K562 (cell line): ENCODE results near the gene TBX10. TPM values are rescaled to one million over a fixed set of nuclear protein-coding genes. Genes with fewer than 3 reads are reported as not detected.
A peak's percentile ranks its signal among the peaks of the same experiment; 100 is the strongest.

ENCODE experiments used
- BMI1 ChIP-seq: fragments of 150-350 bp; IDR thresholded peaks from 2 replicates; pipeline ENCODE4 v1.6.1; 2014; ENCODE audit warnings: low read length
- KLF10 ChIP-seq: fragments of 250-450 bp; sonication (Bioruptor Pico); IDR thresholded peaks from 2 replicates; pipeline ENCODE4 v1.6.1; 2021; ENCODE audit warnings: matching md5 sums
- MXI1 ChIP-seq: IDR thresholded peaks from 2 replicates; pipeline ENCODE4 v1.6.1; 2011; ENCODE audit warnings: low read depth, mild to moderate bottlenecking, improper control_type of control experiment, low read length
- PHB2 ChIP-seq: fragments of 450-650 bp; IDR thresholded peaks from 2 replicates; pipeline ENCODE4 v1.6.1; 2017; ENCODE audit warnings: low read depth
- PHF8 ChIP-seq: fragments of 200-600 bp; sonication (generic); IDR thresholded peaks from 2 replicates; pipeline ENCODE4 v1.6.1; 2012; ENCODE audit warnings: mixed run types, mild to moderate bottlenecking, inconsistent platforms, low read length, moderate library complexity, borderline replicate concordance
- RERE ChIP-seq: sonication (generic); formaldehyde crosslinking; IDR thresholded peaks from 2 replicates; pipeline ENCODE4 v1.8.0; 2023; ENCODE audit warnings: missing genetic modification reagents, mild to moderate bottlenecking, borderline replicate concordance
- SETDB1 ChIP-seq: IDR thresholded peaks from one replicate; pipeline ENCODE4 v1.6.1; 2012; ENCODE audit warnings: low read length, control low read depth, inconsistent platforms
- SFPQ ChIP-seq: fragments of 200-400 bp; formaldehyde crosslinking; IDR thresholded peaks from 2 replicates; pipeline ENCODE4 v1.6.1; 2017; ENCODE audit warnings: mild to moderate bottlenecking, low read depth, low read length, moderate library complexity
- SNIP1 ChIP-seq: fragments of 450-650 bp; IDR thresholded peaks from 2 replicates; pipeline ENCODE4 v1.7.1; 2017; ENCODE audit warnings: low read depth, mild to moderate bottlenecking
- TBL1XR1 ChIP-seq, 2 experiments: IDR thresholded peaks; 2 replicates each; pipeline ENCODE4 v1.6.1; 2012; ENCODE audit warnings: improper control_type of control experiment in 2 of 2, low read length in 2 of 2, mild to moderate bottlenecking in 1 of 2
- TOE1 ChIP-seq, 2 experiments: fragments of 450-650 bp in 1 of 2; sonication (generic) in 1 of 2; formaldehyde crosslinking in 1 of 2; IDR thresholded peaks; 2 replicates each; pipeline versions ENCODE4 v1.7.1 to v1.8.0; 2016 to 2022; ENCODE audit warnings: borderline replicate concordance in 2 of 2, mild to moderate bottlenecking in 2 of 2, antibody characterized with exemption in 1 of 2, inconsistent platforms in 1 of 2, low read depth in 1 of 2, missing genetic modification reagents in 1 of 2, moderate library complexity in 1 of 2
- TRIM28 ChIP-seq: fragments of 450-650 bp; IDR thresholded peaks from 2 replicates; pipeline ENCODE4 v1.6.1; 2017
- ZBTB17 ChIP-seq: fragments of 450-650 bp; formaldehyde crosslinking; IDR thresholded peaks from 2 replicates; pipeline ENCODE4 v1.4.0; 2020; ENCODE audit warnings: mild to moderate bottlenecking
- ZNF121 ChIP-seq: sonication (generic); formaldehyde crosslinking; conservative IDR thresholded peaks from 2 replicates; pipeline ENCODE4 v1.8.0; 2022; ENCODE audit warnings: missing genetic modification reagents
- ZNF347 ChIP-seq: fragments of 450-650 bp; formaldehyde crosslinking; IDR thresholded peaks from 2 replicates; pipeline ENCODE4 v1.4.0; 2020; ENCODE audit warnings: low read depth, mild to moderate bottlenecking, moderate library complexity
- polyA plus RNA-seq, 8 experiments: library from polyadenylated mRNA; depleted of rRNA in 4 of 8; stranded (reverse) in 5 of 8; unstranded in 3 of 8; fragments of >200 nt; fragmentation: Nextera tagmentation in 2 of 8; fragmentation: Illumina TruSeq in 1 of 8; extraction: Ambion mirVana in 2 of 8; extraction: Trizol in 1 of 8; gene quantifications; 2 replicates each; pipeline versions ENCODE4 v1.2.1 to v1.2.3, GENCODE V29; 2011 to 2014; ENCODE audit warnings: inconsistent platforms in 1 of 8, missing spikeins in 1 of 8
- total RNA-seq, 7 experiments: library from RNA; depleted of rRNA in 6 of 7; stranded (reverse); fragments of >200 nt in 6 of 7; fragmentation: Illumina TruSeq in 2 of 7; extraction: Trizol in 2 of 7; gene quantifications; 2 replicates each; pipeline versions ENCODE4 v1.2.1 to v1.2.3, GENCODE V29; 2011 to 2021; ENCODE audit warnings: low replicate concordance in 1 of 7
- TF ChIP-seq, protein P1 (sequence below): IDR thresholded peaks from 2 replicates; pipeline ENCODE4 v1.6.1; 2016; ENCODE audit warnings: missing genetic modification characterization, missing compliant biosample characterization

Gene TBX10
- total and polyA plus RNA-seq, 9 of the 15 experiments (the other 6 are each of a cell fraction or from before 2014, with no cell fraction given): not detected

DNA sequence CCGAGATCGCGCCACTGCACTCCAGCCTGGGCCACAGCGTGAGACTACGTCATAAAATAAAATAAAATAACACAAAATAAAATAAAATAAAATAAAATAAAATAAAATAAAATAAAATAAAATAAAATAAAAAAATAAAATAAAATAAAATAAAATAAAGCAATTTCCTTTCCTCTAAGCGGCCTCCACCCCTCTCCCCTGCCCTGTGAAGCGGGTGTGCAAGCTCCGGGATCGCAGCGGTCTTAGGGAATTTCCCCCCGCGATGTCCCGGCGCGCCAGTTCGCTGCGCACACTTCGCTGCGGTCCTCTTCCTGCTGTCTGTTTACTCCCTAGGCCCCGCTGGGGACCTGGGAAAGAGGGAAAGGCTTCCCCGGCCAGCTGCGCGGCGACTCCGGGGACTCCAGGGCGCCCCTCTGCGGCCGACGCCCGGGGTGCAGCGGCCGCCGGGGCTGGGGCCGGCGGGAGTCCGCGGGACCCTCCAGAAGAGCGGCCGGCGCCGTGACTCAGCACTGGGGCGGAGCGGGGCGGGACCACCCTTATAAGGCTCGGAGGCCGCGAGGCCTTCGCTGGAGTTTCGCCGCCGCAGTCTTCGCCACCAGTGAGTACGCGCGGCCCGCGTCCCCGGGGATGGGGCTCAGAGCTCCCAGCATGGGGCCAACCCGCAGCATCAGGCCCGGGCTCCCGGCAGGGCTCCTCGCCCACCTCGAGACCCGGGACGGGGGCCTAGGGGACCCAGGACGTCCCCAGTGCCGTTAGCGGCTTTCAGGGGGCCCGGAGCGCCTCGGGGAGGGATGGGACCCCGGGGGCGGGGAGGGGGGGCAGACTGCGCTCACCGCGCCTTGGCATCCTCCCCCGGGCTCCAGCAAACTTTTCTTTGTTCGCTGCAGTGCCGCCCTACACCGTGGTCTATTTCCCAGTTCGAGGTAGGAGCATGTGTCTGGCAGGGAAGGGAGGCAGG is 56.0 kb downstream of the TBX10 start, which contains the start of gene GSTP1 (continued):
- TF ChIP-seq TOE1 (IDR thresholded peaks at IDR 0.05; ENCODE audit: borderline replicate concordance): no peak
- no peak for TF ChIP-seq TOE1 (CRISPR knock-in tag; IDR thresholded peaks at IDR 0.05; ENCODE audit: borderline replicate concordance, low read depth)
- TF ChIP-seq TBL1XR1 (IDR thresholded peaks at IDR 0.05; ENCODE audit: low read length in 2 of 2): peak; percentile 23 to 26; a peak in 1 of 4 replicates
- no peak for TF ChIP-seq MXI1
- TF ChIP-seq PHF8: peak; percentile 92; the same call in 1 of the 2 replicates
- no peak; the same call in 1 of the 2 replicates for TF ChIP-seq TRIM28
- no peak for TF ChIP-seq KLF10 (CRISPR knock-in tag)
- no peak for TF ChIP-seq ZBTB17
- TF ChIP-seq ZNF121 (CRISPR knock-in tag): no peak
- TF ChIP-seq PHB2: no peak
- no peak for TF ChIP-seq SETDB1
- TF ChIP-seq, protein P1, sequence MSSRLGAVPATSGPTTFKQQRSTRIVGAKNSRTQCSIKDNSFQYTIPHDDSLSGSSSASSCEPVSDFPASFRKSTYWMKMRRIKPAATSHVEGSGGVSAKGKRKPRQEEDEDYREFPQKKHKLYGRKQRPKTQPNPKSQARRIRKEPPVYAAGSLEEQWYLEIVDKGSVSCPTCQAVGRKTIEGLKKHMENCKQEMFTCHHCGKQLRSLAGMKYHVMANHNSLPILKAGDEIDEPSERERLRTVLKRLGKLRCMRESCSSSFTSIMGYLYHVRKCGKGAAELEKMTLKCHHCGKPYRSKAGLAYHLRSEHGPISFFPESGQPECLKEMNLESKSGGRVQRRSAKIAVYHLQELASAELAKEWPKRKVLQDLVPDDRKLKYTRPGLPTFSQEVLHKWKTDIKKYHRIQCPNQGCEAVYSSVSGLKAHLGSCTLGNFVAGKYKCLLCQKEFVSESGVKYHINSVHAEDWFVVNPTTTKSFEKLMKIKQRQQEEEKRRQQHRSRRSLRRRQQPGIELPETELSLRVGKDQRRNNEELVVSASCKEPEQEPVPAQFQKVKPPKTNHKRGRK (tag): no peak
- no peak for TF ChIP-seq SNIP1
- no peak for TF ChIP-seq RERE (CRISPR knock-in tag)
- no peak for TF ChIP-seq SFPQ
- no peak for TF ChIP-seq BMI1
- TF ChIP-seq ZNF347: no peak
